ENCODE data around the gene BBC3. TPM values are rescaled to one million over a fixed set of nuclear protein-coding genes. Genes with fewer than 3 reads are reported as not detected.

The BBC3 gene
- total RNA-seq, 1 experiment from 2014 or later = 3.3 TPM

DNA sequence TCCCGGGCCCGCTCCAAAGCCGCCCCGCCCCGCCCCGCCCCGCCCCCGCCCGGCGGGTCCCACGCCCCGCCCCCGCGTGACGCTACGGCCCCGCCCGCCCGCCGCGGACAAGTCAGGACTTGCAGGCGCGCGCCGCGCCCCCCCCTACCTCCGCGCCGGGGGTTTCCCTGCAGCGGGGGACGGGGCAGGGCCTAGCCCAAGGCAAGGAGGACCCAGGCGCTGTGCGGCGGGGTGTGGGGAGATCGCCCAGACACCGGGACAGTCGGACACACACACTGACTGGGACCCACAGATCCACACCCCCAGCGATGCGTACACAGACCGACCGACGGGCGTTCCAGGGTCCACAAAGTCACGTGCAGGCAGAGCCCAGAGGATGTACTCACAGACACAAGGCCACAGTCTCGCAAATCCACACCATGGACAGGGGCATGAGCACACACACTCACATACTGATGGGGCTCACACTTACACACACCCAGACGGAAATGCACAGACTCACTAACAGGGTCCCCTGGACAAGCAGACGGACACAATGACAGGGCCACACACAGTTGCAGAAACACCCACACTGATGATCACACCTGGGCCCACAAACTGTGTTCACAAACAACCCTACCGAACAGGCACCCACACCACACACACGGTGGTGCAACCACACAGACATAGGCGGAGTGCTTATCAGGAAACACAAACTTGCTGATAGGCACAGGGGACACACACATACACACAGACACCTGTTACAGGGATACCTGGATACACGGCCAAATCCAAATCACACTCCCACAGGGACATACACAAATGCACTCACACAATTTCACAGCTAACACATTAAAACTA, 436 bp upstream of the BBC3 start:
- peak; percentile 61 for DNase-seq (ENCODE audit: low spot score)

DNA sequence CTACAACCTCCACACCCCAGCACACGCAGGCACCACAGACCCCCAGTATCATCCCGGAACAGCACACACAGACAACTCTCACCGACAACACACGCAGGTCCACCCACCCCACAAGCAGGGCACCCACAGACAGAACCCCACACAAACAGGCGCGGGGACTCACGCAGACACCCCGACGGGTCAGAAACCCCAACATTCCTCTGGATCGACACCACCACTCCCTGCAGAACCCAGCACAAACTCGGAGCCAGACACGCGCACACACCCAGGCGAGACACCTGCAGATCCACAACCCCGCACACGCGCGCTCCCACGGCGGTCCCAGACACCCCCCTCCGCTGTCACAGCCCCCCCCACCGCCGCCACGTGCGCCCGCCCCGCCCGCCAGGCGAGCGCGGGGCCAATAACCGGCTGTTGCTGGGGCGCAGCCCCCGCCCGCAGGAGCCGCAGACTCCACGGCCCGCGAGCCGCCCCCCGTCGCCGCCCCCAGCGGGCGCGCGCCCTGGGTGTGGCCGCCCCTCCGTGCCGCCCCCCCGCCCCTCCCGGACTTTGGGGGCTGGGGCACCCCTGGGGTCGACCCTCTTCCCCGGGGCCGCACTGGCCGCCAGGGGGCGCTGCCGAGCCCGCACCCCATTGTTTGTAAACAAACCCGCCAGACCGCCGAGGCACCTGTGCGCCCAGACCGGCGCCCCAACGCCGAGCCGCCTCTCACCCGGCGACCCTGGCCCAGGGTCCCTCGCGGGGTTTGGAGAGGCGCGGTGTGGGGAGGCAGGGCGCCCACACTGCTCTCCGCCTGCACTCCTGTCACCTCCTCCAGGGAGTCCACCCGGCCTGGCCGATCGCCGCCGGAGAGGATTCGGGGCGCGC, 712 bp downstream of the BBC3 start:
- DNase-seq (ENCODE audit: low spot score) = no peak

DNA sequence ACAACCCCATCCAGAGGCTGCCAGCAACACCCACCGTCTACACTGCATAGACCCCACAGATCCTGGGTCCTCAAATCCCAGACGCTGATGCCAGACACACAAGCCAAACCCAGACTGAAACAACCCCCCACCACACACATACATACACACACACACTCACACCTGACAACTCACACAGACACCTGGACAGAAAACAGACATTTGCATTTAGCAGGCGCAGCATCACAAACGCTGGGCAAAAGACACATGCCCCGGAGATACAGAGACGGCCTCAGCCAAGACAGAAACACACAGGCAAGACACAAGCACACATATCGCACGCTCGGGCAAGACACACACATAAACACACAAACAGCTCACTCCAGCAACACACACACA, 1.3 kb downstream of the BBC3 start:
- no peak for DNase-seq (ENCODE audit: low spot score)

DNA sequence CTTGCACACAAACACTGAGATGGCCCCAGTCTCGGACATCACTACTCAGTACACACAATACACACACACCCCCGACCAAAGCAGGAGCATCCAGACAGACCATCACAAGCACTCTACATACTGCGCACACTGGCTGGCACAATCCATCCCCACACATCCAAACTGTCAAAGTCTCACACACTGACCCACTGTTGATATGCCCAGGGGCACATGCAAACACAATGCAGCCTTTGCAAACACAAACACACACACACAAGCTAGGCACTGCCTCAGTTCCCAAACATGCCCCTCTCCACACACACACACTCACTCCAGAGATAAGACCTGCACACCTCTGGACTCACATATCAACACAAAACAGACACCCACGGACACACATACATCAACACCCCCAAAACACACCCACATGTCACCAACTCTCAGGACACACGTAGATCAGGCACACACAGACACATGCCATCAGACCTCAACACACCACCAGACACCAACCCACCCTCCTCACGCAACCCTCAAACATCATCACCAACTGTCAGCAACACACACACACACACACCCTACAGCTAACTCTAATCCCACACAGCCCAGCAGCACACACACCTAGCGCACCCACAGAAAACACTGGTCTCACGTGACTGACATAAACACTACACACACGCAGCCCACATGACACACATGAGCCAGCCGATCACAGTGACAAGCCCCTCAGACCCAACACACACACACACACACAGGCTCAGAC, 1.9 kb downstream of the BBC3 start:
- DNase-seq (ENCODE audit: low spot score) = no peak

DNA sequence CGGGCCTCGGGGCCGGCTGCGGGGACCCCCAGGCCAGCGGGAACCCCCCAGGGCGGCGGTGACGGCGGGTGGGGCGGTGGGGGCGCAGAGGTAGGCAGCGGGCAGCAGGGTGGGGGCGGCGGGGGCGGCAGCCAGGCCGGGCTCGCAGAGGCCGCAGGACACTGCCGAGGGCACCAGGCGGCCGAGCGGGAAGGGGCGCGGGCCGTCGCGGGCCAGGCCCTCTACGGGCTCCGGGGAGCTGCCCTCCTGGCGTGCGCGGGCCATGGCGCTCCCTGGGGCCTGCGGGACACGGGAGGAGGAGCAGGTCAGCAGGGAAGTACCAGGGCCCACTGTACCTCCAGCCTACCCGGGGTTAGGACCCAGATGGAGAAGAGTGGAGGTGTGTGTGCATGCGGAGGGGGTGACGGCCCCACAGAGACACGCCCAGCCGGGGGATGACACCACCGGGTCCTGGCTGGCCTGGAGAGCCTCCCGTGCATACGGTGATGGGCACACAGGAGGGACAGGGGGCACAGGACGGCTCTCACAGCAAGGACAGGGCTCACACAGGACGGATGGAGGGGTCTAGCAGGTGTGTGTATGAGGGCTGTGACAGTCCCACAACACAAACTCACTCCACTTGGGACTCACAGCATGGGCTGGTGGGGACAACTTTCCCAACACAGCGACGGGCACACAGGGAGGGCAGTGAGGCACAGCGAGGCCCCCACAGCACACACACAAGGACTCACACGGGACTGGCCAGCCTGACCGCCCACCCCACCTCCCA, 2.6 kb downstream of the BBC3 start:
- DNase-seq (ENCODE audit: low spot score) = peak; percentile 56

DNA sequence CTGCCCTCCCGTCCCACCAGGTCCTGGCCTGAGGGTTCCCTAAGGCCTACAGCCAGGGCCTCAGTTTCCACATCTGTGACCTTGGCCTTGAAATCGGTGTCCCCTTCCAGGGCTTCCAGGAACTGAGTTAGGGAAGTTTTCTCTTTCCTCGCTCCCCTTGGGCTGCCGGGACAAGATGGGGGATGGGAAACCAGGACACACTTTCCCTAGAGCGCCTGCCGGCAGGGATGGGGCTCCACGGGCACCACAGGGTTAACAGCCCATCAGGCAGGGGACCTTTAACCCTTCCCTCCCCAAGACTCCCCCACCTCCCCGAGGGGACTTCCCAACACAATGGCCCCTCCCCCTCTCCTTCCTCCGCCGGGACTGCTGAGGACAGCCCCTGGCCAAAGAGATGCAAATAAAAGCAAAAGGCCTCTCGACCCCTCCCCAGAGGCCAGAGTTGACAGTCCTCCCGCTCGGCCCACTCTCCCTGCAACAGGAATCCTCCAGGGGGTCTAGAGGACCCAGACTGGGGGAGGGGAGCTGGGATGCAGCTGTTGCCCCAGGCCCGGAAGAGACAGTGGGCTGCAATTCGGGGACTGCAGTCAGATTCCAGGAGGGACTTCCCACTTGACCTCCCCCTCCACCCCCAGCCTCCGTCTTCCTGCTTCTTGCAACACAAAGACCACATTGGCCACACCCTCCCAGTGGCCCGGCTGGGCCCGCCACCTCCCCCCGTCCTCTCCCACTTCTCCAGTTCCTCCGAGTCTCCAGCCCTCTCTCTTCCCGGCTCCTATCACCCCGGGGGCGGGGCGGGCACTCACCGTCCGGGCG, 3.4 kb downstream of the BBC3 start:
- DNase-seq (ENCODE audit: low spot score) = peak; percentile 98

DNA sequence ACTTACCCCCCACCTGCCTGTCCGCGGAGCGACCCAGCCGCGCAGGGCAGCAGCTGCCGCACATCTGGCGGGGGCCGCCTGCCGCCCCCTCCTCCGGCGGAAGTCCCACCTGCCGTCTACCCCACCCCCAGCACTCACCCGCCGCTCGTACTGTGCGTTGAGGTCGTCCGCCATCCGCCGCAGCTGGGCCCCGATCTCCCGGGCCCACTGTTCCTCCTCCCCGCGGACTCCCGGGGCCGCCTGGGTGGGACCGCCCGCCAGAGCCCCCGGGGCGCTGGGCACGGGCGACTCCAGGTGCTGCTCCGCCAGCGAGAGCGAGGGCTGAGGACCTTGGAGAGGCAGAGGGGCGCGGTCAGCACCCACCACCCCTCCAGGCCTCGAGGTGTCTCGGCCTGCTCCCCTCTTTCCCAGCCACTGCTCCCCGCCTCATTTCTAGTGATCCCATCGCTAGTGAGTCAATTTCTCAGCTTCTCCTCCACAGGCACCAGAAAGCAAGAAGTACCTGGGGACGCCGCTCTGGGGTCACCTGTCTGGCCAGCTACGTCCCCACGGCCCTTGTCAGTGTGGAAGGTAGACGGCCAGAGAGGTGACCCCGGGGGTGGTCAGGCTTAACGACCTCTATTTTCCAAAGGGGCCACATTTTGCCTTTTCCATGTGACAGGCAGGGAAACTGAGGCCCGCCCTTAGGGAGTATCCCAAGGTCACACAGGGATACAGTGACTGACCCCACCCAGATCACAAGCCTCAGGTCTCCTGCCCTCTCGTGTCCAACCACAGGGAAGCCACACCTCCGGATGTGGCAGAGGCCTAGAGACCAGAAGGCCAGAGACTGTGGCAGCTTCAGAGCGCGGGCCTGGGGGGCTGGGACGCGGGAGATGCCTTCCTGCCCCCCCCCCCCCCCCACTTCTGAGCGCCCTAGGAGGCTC, 4.3 kb downstream of the BBC3 start:
- peak; percentile 93 for DNase-seq (ENCODE audit: low spot score)

DNA sequence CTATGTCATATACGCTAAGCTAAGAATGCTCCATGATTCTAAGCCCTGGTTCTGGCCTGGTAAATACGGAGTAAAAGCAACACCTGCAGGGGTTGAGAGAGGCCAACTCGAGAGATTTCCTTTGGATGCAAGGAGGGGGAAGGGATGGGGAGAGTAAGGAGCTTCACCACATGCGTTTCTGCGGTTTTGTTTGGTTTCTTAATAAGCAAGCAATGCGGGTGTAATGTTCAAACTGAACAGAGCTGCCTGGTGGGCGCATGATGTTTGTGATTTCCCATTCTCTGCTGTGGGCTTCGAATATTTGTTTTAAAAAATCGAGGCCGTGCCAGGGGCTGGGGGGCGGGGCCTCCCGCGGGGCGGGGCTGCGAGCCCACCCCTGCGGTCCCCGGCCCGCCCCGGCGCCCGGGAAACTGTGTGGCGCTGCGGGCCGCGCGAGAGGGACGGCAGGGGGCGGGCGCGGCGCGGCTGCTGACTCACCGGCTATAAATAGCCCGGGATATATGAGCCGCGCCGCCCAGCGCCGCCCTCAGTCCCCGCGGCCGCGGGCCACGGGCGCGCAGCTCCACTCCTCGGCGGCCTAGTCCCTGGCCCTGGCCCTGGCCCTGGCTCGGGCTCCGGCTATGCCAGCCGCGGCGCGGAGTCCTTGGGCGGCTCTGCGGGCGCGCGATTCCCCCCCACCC, 5.1 kb downstream of the BBC3 start:
- DNase-seq (ENCODE audit: low spot score) = peak; percentile 82

DNA sequence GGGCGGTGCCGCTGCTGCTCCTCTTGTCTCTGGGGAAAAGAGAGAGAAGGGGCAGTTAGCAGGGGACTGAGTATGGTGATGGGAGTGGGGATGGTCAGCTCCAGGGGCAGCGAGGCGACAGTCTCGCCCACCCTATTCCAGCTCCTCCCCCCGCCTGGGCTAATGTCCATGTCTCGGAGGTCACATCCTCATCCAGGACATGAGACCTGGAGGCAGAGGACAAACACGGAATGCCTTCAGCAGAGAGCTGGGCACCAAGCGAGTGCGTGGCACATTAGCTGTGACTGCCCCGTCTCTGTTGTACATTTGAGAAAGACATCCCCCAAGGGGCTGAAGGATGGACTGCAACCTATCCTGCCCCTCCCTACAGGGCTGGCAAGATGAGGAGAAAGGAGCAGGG, 9.1 kb downstream of the BBC3 start:
- no peak for DNase-seq (ENCODE audit: low spot score)

DNA sequence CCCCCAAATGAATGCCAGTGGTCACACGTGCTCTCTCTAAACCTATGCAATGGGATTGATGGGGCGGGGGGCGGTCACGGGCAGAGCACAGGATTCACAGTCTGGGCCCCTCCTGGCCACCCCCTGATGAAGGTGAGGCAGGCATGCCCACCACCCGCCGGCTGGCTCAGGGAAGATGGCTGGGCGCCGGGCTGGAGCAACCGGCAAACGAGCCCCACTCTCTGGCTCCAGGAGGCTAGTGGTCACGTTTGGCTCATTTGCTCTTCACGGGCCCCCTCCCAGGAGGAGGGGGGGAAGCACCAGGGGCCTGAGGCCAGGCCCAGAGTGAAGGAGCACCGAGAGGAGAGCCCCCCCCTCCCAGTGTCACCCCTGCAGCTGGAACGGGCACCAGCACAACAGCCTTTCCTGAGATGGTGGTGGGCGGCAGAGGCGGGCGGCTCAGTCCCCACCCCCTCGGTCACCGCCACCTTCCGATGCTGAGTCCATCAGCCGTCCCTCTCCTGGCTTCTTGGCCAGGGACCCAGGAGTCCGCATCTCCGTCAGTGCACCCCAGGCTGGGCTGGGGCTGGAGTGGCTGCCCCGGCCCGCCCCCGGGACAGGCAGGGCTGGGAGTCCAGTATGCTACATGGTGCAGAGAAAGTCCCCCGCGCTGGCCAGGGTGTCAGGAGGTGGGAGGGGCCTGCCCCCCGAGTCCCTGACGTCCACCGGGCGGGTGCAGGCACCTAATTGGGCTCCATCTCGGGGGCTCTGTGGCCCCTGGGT, 9.7 kb downstream of the BBC3 start:
- DNase-seq (ENCODE audit: low spot score) = no peak

DNA sequence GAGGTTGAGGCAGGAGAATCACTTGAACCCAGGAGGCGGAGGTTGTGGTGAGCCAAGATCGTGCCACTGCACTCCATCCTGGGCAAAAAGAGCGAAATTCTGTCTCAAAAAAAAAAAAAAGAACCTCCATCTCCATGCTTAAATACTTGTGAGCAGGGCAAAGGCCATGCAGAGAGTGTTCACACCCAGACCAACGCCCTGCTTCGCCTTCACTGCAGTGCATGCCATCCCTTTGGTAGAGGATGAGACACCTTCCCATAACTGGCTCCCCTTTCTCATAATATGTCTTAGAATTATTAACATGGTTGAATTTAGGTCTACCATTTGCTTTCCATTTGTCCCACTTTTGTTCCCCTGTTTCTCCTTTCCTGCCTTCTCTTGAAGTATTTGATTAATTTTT, 15.4 kb downstream of the BBC3 start:
- no peak for DNase-seq (ENCODE audit: low spot score)

DNA sequence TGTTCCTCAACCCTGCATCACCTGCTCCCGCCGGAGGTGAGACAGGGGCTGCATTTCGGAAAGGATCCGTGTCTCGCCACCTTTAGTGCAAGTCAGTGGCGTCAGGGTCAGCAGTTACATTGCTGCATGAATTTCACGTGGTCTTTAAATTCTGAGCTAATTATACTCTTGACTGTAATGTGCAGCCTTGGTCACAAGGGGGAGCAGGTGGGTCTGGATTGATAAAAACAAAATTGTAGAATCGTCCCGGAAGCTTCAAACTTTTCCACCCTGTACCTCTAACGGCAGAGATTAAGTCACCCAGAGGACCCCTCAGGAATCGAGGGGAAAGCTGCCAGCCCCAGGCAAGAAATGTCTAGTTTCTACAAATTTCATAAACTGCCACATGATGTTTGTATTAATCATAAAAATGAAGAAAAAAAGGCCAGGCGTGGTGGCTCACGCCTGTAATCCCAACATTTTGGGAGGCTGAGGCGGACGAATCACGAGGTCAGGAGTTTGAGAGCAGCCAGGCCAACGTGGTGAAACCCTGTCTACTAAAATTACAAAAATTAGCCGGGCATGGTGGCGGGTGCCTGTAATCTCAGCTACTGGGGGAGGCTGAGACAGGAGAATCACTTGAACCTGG, 20.2 kb downstream of the BBC3 start:
- DNase-seq (ENCODE audit: low spot score) = peak; percentile 79

DNA sequence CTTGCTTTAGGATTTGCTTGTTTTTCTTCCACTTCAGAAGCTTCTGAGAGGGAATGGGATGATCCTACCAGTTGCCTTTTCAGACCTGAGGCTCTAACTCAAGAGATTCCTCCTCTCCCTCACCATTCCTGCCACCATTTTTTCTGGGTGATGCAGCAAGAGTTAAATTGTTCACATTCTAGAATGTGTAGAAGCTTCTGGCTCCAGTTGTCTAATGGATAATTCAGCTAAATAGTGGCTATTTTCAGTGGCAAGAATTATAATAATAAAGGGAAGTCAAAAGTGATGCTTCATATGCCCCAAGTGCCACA, 20.9 kb downstream of the BBC3 start:
- DNase-seq (ENCODE audit: low spot score) = no peak

DNA sequence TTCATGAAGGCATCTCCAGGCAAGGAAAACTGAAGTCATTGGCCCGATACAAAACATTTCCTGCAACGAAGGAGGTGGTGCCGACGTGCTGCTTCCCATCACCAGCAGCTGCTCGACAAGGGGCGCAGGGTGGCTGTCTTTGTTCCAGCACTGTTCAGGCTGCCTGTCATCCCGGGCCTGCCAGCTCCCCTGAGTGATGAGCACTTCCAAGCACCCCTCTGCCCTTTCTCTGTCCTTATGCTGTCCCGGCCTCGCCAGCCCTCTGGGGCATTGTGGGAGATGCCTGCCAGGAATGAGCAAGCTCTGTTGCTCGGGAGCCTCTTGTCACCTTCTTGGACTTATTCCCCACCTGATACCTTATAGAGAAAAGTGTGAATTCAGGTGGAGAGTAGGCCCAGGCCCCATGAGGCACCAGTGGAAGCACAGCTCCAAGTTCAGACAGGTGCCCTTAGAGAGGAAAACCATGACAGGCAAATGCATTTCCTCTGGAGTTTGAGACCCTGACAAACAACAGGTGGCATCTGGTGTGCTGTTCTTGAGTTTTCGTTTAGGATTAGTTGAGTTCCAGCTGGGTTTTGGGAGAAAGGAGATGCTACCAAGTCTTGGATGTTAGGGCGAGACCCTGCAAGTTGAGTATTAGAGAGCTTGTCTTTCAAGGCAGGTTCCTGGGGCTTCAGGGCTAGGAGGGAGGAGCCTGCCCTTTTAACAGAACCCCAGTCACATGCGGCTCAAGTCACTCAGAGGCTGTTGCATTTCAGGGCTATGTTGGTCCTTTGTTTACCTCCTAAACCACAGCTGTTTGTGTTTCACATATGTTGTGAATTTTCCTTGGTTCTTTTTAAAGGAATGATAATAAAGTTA, 21.4 kb downstream of the BBC3 start:
- DNase-seq (ENCODE audit: low spot score) = peak; percentile 75

DNA sequence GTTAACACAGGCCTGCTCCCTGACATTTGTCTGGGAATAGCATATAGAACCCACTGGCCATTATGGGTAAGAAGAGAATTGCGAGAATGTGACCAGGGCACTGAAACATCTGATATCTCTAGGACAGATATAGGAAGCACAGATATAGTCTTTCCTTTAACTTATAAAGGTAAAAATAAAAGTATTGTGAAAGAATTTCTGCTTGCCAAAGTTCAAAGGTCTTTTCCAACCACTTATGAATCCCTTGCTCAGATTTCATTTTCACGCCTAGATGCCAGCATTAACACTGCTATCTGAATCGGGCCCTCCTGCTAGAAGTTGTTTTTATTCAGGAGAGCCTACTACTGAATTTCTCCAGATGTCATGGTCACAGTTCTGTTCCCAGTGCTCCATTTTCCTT, 27.7 kb downstream of the BBC3 start:
- DNase-seq (ENCODE audit: low spot score) = no peak

DNA sequence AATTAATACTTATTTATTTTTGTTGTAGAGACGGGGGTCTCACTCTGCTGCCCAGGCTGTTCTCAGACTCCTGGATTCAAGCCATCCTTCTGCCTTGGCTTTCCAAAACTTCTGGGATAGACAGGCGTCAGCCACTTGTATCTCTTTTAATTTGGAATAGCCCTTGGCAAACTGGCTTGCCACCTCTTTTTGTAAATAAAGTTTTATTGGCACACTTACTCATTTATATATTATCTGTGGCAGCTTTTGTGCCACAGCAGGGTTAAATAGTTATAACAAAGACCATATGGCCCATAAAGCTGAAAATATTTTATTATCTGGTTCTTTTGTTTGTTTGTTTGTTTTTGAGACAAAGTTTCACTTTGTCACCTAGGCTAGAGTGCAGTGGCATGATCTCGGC, 30.5 kb downstream of the BBC3 start:
- DNase-seq (ENCODE audit: low spot score) = no peak

DNA sequence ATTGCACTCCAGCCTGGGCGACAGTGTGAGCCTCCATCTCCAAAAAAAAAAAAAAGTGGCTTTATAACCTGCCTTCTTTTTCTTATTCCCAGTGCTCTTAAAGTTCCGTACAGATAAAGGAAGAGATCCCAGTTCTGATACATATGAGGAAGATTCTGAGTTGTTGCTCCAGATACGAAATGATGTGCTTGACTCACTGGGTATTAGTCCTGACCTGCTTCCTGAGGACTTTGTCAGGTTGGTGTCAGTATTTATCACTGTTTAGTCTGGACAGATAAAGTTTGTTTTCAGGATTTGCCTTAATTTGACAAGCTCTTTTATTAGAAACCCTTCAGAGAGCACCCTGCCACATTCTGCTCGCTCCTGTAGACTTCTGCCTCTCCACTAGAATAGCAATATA, 33.9 kb downstream of the BBC3 start:
- no peak for DNase-seq (ENCODE audit: low spot score)
